SJCRH30 (cell line): Measurements from ENCODE around the gene CLEC2B. TPM values are rescaled to one million over a fixed set of nuclear protein-coding genes. Genes with fewer than 3 reads are reported as not detected.

ENCODE experiments used
- DNase-seq, 2 experiments: peaks; one replicate each; pipeline ENCODE4 v3.0.0-alpha.2; 2015 to 2020
- H3K27ac ChIP-seq: fragments of 250-450 bp; sonication (Bioruptor Pico); 2 replicates; pipeline ENCODE4 v1.5.1; 2020; ENCODE audit warnings: mild to moderate bottlenecking, moderate library complexity
- H3K27me3 ChIP-seq: fragments of 250-450 bp; sonication (Bioruptor Pico); 2 replicates; pipeline ENCODE4 v1.5.1; 2020; ENCODE audit warnings: mild to moderate bottlenecking, moderate library complexity
- H3K36me3 ChIP-seq: fragments of 250-450 bp; sonication (Bioruptor Pico); 2 replicates; pipeline ENCODE4 v1.5.1; 2020; ENCODE audit warnings: mild to moderate bottlenecking, moderate library complexity
- H3K4me1 ChIP-seq: fragments of 250-450 bp; sonication (Bioruptor Pico); 2 replicates; pipeline ENCODE4 v1.5.1; 2020; ENCODE audit warnings: mild to moderate bottlenecking, moderate library complexity
- H3K4me3 ChIP-seq: fragments of 250-450 bp; sonication (Bioruptor Pico); 2 replicates; pipeline ENCODE4 v1.5.1; 2020; ENCODE audit warnings: mild to moderate bottlenecking, moderate library complexity
- H3K9me3 ChIP-seq: fragments of 250-450 bp; sonication (Bioruptor Pico); replicated peaks from 2 replicates; pipeline ENCODE4 v1.5.1; 2020; ENCODE audit warnings: mild to moderate bottlenecking, moderate library complexity
- total RNA-seq: library from RNA; depleted of rRNA; stranded (reverse); fragments of >200 nt; shearing (Covaris generic); gene quantifications from 2 replicates; pipeline ENCODE4 v1.2.3, GENCODE V29; 2014

The CLEC2B gene
- total RNA-seq, 1 experiment from 2014 or later, result not detected

GRCh38 chr12:9851927-9852326 is 17.2 kb downstream of the CLEC2B start:
- Histone ChIP-seq H3K4me1 (no peaks in the 10 kb centered on the region), H3K27me3 (no peaks in the 10 kb centered on the region), H3K9me3 (no peaks in the 10 kb centered on the region), H3K27ac (no peak overlapping the region), H3K36me3 (no peaks in the 10 kb centered on the region), H3K4me3 (no peak overlapping the region)
- DNase-seq, result no peak

GRCh38 chr12:9851050-9851449 is 18.1 kb downstream of the CLEC2B start:
- Histone ChIP-seq H3K4me1 (no peaks in the 10 kb centered on the region), H3K27ac (no peak overlapping the region), H3K9me3 (no peaks in the 10 kb centered on the region), H3K4me3 (no peak overlapping the region), H3K36me3 (no peaks in the 10 kb centered on the region), H3K27me3 (no peaks in the 10 kb centered on the region)
- no peak for DNase-seq

- DNase-seq, result no peak
- Histone ChIP-seq H3K9me3 (no peaks in the 10 kb centered on the region), H3K36me3 (no peaks in the 10 kb centered on the region), H3K27me3 (no peaks in the 10 kb centered on the region), H3K27ac (no peak overlapping the region), H3K4me1 (no peaks in the 10 kb centered on the region), H3K4me3 (no peak overlapping the region)
Observed at GRCh38 chr12:9848899-9849298, 20.3 kb downstream of the CLEC2B start.

- H3K27me3 ChIP-seq, result no peaks in the 10 kb centered on the region
- no peak for DNase-seq
- H3K9me3 ChIP-seq, result no peaks in the 10 kb centered on the region
- H3K4me1 ChIP-seq, result no peaks in the 10 kb centered on the region
- no peak overlapping the region for H3K27ac ChIP-seq
- H3K4me3 ChIP-seq, result no peak overlapping the region
- no peaks in the 10 kb centered on the region for H3K36me3 ChIP-seq
Observed at GRCh38 chr12:9843407-9843806, 25.7 kb downstream of the CLEC2B start.

GRCh38 chr12:9831720-9832119 is 37.4 kb downstream of the CLEC2B start:
- Histone ChIP-seq H3K9me3 (no peaks in the 10 kb centered on the region), H3K27me3 (no peaks in the 10 kb centered on the region), H3K4me3 (no peak overlapping the region), H3K4me1 (no peaks in the 10 kb centered on the region), H3K36me3 (no peaks in the 10 kb centered on the region), H3K27ac (no peak overlapping the region)
- no peak for DNase-seq

GRCh38 chr12:9829982-9830381 is 39.2 kb downstream of the CLEC2B start:
- no peaks in the 10 kb centered on the region for H3K9me3 ChIP-seq
- no peak for DNase-seq
- H3K4me3 ChIP-seq, result no peak overlapping the region
- H3K27me3 ChIP-seq, result no peaks in the 10 kb centered on the region
- no peak overlapping the region for H3K27ac ChIP-seq
- no peaks in the 10 kb centered on the region for H3K4me1 ChIP-seq
- no peaks in the 10 kb centered on the region for H3K36me3 ChIP-seq

GRCh38 chr12:9829483-9829882 is 39.7 kb downstream of the CLEC2B start:
- H3K27ac ChIP-seq, result no peak overlapping the region
- no peaks in the 10 kb centered on the region for H3K4me1 ChIP-seq
- no peaks in the 10 kb centered on the region for H3K27me3 ChIP-seq
- no peak for DNase-seq
- no peaks in the 10 kb centered on the region for H3K36me3 ChIP-seq
- H3K9me3 ChIP-seq, result no peaks in the 10 kb centered on the region
- no peak overlapping the region for H3K4me3 ChIP-seq

GRCh38 chr12:9827209-9827888 is 41.8 kb downstream of the CLEC2B start, which contains the start of gene KLRF1:
TSS of gene KLRF1 (plus strand) at chr12:9827481. CDS start at chr12:9827545, 64 bp downstream.
- Histone ChIP-seq H3K4me3 (no peak within 1 kb of the TSS), H3K27ac (no peak within 1 kb of the TSS), H3K9me3 (no peaks in the 10 kb centered on the region), H3K4me1 (no peaks in the 10 kb centered on the region), H3K36me3 (no peaks in the 10 kb centered on the region), H3K27me3 (no peaks in the 10 kb centered on the region)
- DNase-seq, result no peak

GRCh38 chr12:9820281-9820930 is 48.7 kb downstream of the CLEC2B start:
- Histone ChIP-seq H3K27ac (no peak overlapping the region), H3K27me3 (no peaks in the 10 kb centered on the region), H3K4me1 (no peaks in the 10 kb centered on the region), H3K9me3 (no peaks in the 10 kb centered on the region), H3K4me3 (no peak overlapping the region), H3K36me3 (no peaks in the 10 kb centered on the region)
- no peak for DNase-seq

- no peak overlapping the region for H3K4me3 ChIP-seq
- H3K9me3 ChIP-seq, result no peaks in the 10 kb centered on the region
- H3K27ac ChIP-seq, result no peak overlapping the region
- no peaks in the 10 kb centered on the region for H3K36me3 ChIP-seq
- DNase-seq, result peak; percentile 58 to 67
- peaks cover 7% of the 10 kb centered on the region for H3K27me3 ChIP-seq
- H3K4me1 ChIP-seq, result no peaks in the 10 kb centered on the region
Observed at GRCh38 chr12:9813821-9814798, 55.0 kb downstream of the CLEC2B start.

- Histone ChIP-seq H3K27ac (no peak overlapping the region), H3K27me3 (peaks cover 16% of the 10 kb centered on the region)
Observed at GRCh38 chr12:9811621-9812020, 57.5 kb downstream of the CLEC2B start.

GRCh38 chr12:9810671-9811070 is 58.5 kb downstream of the CLEC2B start:
- Histone ChIP-seq H3K4me3 (no peak overlapping the region), H3K4me1 (no peaks in the 10 kb centered on the region), H3K9me3 (no peaks in the 10 kb centered on the region), H3K27ac (no peak overlapping the region), H3K27me3 (peaks cover 16% of the 10 kb centered on the region), H3K36me3 (no peaks in the 10 kb centered on the region)
- no peak for DNase-seq

More at GRCh38 chr12:9811621-9812020, 57.5 kb downstream of the CLEC2B start:
- no peaks in the 10 kb centered on the region for H3K9me3 ChIP-seq
- no peak for DNase-seq
- no peak overlapping the region for H3K4me3 ChIP-seq
- H3K36me3 ChIP-seq, result no peaks in the 10 kb centered on the region
- H3K4me1 ChIP-seq, result no peaks in the 10 kb centered on the region

- no peaks in the 10 kb centered on the region for H3K9me3 ChIP-seq
- H3K27ac ChIP-seq, result no peak overlapping the region
- H3K4me1 ChIP-seq, result no peaks in the 10 kb centered on the region
- no peaks in the 10 kb centered on the region for H3K36me3 ChIP-seq
- no peak overlapping the region for H3K4me3 ChIP-seq
- H3K27me3 ChIP-seq, result peaks cover 16% of the 10 kb centered on the region
- DNase-seq, result no peak
Observed at GRCh38 chr12:9809866-9810265, 59.3 kb downstream of the CLEC2B start.

GRCh38 chr12:9809338-9809737 is 59.8 kb downstream of the CLEC2B start:
- peaks cover 15% of the 10 kb centered on the region for H3K27me3 ChIP-seq

GRCh38 chr12:9808504-9808903 is 60.6 kb downstream of the CLEC2B start:
- no peaks in the 10 kb centered on the region for H3K4me1 ChIP-seq
- H3K4me3 ChIP-seq, result no peak overlapping the region
- H3K27ac ChIP-seq, result no peak overlapping the region
- no peaks in the 10 kb centered on the region for H3K36me3 ChIP-seq
- peaks cover 14% of the 10 kb centered on the region for H3K27me3 ChIP-seq
- DNase-seq, result no peak
- no peaks in the 10 kb centered on the region for H3K9me3 ChIP-seq

More at GRCh38 chr12:9809338-9809737, 59.8 kb downstream of the CLEC2B start:
- no peaks in the 10 kb centered on the region for H3K4me1 ChIP-seq
- DNase-seq, result no peak
- no peaks in the 10 kb centered on the region for H3K36me3 ChIP-seq
- no peak overlapping the region for H3K27ac ChIP-seq
- no peak overlapping the region for H3K4me3 ChIP-seq
- H3K9me3 ChIP-seq, result no peaks in the 10 kb centered on the region
